Brain microvascular endothelial cell (primary cell): ENCODE measurements around the gene THSD4.

Experiments
- DNase-seq: peaks from one replicate; pipeline ENCODE4 v3.0.0-alpha.2; 2020
- H3K27ac ChIP-seq: fragments of 250-450 bp; sonication (Bioruptor Pico); 2 replicates; pipeline ENCODE4 v1.5.1; 2020; ENCODE audit warnings: mild to moderate bottlenecking, moderate library complexity
- H3K27me3 ChIP-seq: fragments of 250-450 bp; sonication (Bioruptor Pico); replicated peaks from 2 replicates; pipeline ENCODE4 v1.5.1; 2020; ENCODE audit warnings: mild to moderate bottlenecking
- H3K36me3 ChIP-seq: fragments of 250-450 bp; sonication (Bioruptor Pico); replicated peaks from 2 replicates; pipeline ENCODE4 v1.5.1; 2020; ENCODE audit warnings: mild to moderate bottlenecking
- H3K4me3 ChIP-seq: 2 replicates; pipeline ENCODE4 v1.5.1; 2011; ENCODE audit warnings: low read depth, mild to moderate bottlenecking, control low read depth, low read length, moderate library complexity
- in situ Hi-C: cut with HindIII; loops from 2 replicates; pipeline ENCODE4 v1.10.0; 2017; ENCODE audit warnings: low sequenced_read_pairs, low pct_ligation_motif_present
- TF ChIP-seq, protein P1 (sequence below): IDR thresholded peaks from 2 replicates; pipeline ENCODE4 v1.5.1; 2011; ENCODE audit warnings: low read depth, mild to moderate bottlenecking, moderate library complexity, low read length, control low read depth, inconsistent platforms; ENCODE audit errors: missing control alignments

THSD4 gene

DNA sequence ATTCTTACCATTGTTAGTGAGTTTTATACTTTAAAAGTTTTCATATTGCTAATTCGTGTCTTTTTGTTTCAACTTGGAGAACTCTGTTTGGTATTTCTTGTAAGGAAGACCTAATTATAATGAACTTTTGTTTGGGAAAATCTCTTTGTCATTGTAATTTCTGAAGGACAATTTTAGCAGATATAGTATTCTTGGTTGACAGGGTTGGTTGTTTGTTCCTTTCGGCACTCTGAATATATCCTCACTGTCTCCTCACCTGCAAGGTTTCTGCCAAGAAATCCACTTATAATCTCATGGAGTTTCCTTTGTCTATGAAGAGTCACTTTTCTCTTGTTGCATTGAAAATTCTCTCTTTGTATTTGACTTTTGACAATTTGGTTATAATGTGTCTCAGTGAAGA is 469.9 kb downstream of the THSD4 start:
- Histone ChIP-seq H3K36me3 (no peaks in the 10 kb centered on the region), H3K27me3 (no peaks in the 10 kb centered on the region), H3K4me3 (no peak overlapping the region), H3K27ac (no peak overlapping the region)
- TF ChIP-seq, protein P1, sequence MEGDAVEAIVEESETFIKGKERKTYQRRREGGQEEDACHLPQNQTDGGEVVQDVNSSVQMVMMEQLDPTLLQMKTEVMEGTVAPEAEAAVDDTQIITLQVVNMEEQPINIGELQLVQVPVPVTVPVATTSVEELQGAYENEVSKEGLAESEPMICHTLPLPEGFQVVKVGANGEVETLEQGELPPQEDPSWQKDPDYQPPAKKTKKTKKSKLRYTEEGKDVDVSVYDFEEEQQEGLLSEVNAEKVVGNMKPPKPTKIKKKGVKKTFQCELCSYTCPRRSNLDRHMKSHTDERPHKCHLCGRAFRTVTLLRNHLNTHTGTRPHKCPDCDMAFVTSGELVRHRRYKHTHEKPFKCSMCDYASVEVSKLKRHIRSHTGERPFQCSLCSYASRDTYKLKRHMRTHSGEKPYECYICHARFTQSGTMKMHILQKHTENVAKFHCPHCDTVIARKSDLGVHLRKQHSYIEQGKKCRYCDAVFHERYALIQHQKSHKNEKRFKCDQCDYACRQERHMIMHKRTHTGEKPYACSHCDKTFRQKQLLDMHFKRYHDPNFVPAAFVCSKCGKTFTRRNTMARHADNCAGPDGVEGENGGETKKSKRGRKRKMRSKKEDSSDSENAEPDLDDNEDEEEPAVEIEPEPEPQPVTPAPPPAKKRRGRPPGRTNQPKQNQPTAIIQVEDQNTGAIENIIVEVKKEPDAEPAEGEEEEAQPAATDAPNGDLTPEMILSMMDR: no peak
- DNase-seq: no peak
- in situ Hi-C loops: no loop called here

DNA sequence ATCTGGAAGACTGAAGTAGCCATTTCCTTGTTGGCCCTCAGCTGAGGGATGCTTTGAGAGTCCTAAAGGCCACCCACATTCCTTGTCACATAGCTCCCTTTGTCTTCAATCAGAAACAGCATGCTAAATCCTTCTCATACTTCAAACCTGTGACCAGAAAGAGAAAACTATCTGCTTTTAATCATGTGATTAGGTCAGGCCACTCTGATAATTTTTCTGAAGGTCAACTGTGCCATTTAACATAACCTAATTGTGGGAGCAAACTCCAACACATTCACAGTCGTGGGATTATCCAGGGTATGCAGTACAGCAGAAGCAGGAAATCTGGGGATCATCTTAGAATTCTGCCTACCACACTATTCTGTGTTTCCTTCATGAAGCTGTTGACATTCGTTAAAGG is 471.2 kb downstream of the THSD4 start:
- no peaks in the 10 kb centered on the region for H3K27me3 ChIP-seq
- TF ChIP-seq, protein P1: no peak
- no peaks in the 10 kb centered on the region for H3K36me3 ChIP-seq
- no peak overlapping the region for H3K4me3 ChIP-seq
- no peak overlapping the region for H3K27ac ChIP-seq
- DNase-seq: no peak
- in situ Hi-C loops: no loop called here

DNA sequence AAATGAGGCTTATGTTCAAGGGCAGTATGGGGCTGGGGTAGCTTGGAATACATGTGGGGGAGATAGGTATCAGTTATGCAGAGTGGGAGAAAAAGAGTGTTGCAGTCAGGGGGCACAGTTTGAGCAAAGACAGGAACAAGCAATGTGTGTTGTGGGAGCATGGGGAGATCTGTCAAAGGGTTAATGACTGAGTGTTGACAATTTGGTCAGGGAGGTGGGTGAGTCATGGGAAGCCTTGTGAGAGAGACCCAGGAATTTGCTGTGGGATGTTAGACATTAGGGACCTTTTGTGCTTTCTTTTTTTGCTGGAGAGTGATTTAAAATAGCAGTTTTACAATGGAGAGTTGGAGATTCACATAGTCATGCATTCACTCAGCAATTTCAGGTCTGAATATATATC is 473.5 kb downstream of the THSD4 start:
- in situ Hi-C loops: no loop called here
- DNase-seq: peak; percentile 80

DNA sequence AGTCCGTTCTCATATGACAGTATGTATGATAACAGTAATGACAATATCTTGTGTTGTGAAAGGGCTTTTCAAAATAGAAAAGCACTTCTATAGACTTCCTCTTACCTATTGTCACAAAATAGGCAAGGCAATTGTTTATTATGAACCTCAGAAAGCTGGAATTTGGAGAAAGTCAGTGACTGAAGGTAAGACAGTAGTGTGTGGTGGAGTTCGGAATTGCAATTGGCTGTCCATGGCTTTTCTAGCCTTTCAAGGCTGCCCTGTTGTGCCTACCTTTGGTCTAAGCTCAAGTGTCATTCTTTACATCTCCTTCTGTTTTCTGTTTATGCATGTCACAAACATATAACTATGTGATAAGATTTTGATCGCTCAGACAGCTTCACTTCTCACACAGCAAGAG is 475.8 kb downstream of the THSD4 start:
- no peak overlapping the region for H3K27ac ChIP-seq
- DNase-seq: no peak
- TF ChIP-seq, protein P1: peak; percentile 46

More for the DNA sequence above, 473.5 kb downstream of the THSD4 start:
- H3K27me3 ChIP-seq: no peaks in the 10 kb centered on the region
- TF ChIP-seq, protein P1: no peak
- H3K4me3 ChIP-seq: no peak overlapping the region
- H3K27ac ChIP-seq: no peak overlapping the region
- no peaks in the 10 kb centered on the region for H3K36me3 ChIP-seq

DNA sequence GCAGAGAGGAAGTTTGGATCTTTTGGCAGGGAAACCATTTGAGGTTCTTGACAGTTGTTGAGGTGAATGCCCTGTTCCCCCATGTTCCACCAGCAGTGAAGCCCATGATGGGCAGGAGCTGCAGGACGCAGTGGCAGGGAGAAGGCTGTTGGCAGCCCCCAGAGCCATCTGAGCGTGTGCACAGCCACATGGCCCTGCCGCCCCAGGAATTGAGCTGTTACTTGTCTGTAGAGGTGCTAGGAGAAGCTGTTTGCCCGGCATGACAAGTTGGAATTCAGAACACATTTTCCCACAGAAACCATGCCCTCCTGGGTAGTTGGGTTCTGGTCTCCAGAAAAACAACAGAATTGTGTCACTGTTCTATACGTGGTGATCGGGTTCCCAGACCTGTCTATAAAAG is 476.9 kb downstream of the THSD4 start:
- no peaks in the 10 kb centered on the region for H3K36me3 ChIP-seq
- in situ Hi-C loops: no loop called here
- TF ChIP-seq, protein P1: no peak
- no peak overlapping the region for H3K4me3 ChIP-seq
- DNase-seq: no peak
- no peak overlapping the region for H3K27ac ChIP-seq
- H3K27me3 ChIP-seq: no peaks in the 10 kb centered on the region

More for the DNA sequence above, 475.8 kb downstream of the THSD4 start:
- H3K36me3 ChIP-seq: no peaks in the 10 kb centered on the region
- in situ Hi-C loops: no loop called here
- no peaks in the 10 kb centered on the region for H3K27me3 ChIP-seq
- no peak overlapping the region for H3K4me3 ChIP-seq

DNA sequence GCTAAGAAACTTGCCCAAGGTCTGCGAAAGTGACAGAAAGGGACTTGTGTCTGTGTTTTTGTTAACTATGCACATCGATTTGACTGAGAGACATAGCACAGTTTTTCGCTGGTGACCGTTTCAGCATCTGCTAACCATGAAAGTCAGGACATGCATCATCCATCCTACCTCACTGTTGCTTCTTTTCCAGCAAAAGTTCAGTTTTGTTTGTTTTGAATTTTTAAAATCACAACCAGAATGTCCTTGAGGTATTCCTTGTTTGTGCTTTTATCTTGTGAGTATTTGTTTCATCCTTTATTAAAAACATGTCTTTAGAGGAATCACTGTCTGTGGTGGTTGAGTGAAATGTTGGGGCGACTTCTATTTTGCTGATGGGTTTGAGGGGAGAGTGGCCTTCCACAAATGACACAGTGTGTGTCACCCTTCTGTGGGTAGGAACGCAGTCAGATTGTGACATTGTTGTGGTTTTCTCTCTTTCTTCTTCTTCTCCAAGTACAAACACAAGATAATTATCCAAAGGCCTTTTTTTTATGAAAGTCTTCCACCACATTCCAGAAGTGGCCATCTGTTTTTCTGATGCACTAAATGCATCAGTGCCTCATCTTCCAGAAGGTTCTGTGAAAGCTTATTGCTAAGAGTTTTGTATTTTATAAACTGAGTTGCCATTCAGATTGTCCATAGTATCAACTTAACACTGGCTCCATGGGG is 480.7 kb downstream of the THSD4 start:
- Histone ChIP-seq H3K4me3 (no peak overlapping the region), H3K27me3 (no peaks in the 10 kb centered on the region), H3K27ac (no peak overlapping the region), H3K36me3 (no peaks in the 10 kb centered on the region)
- TF ChIP-seq, protein P1: no peak
- no peak for DNase-seq
- in situ Hi-C loops: no loop called here
